Measurements from ENCODE around the gene GCGR.

GRCh38 chr17:81838753-81839255, 34.9 kb downstream of the GCGR start:
- TF ChIP-seq, protein P1, sequence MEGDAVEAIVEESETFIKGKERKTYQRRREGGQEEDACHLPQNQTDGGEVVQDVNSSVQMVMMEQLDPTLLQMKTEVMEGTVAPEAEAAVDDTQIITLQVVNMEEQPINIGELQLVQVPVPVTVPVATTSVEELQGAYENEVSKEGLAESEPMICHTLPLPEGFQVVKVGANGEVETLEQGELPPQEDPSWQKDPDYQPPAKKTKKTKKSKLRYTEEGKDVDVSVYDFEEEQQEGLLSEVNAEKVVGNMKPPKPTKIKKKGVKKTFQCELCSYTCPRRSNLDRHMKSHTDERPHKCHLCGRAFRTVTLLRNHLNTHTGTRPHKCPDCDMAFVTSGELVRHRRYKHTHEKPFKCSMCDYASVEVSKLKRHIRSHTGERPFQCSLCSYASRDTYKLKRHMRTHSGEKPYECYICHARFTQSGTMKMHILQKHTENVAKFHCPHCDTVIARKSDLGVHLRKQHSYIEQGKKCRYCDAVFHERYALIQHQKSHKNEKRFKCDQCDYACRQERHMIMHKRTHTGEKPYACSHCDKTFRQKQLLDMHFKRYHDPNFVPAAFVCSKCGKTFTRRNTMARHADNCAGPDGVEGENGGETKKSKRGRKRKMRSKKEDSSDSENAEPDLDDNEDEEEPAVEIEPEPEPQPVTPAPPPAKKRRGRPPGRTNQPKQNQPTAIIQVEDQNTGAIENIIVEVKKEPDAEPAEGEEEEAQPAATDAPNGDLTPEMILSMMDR (IDR thresholded peaks at IDR 0.05) = no peak
- no peak for TF ChIP-seq EZH2 (IDR thresholded peaks at IDR 0.05; ENCODE audit: borderline replicate concordance, insufficient read depth, low read depth, low read length, poor library complexity, severe bottlenecking)

All from B cell (primary cell).